Stimulated activated naive CD8-positive, alpha-beta T cell treated with anti-CD3 and anti-CD28 coated beads, Interleukin-15, Interleukin-2, amounts not matched to agents 100 ng/mL and 50 ng/mL, for 24 hours (primary cell): ENCODE results near the gene FRMPD2.
"Not testable (repeated sequence)": the region's sequence is repeated elsewhere in the genome, so short reads cannot be mapped to it uniquely, and the experiment has no call there.

Source experiments
- H3K27ac Mint-ChIP-seq: one replicate; pipeline ENCODE4 v1.8.0; 2021; ENCODE audit warnings: mild to moderate bottlenecking, mixed read lengths
- H3K27me3 Mint-ChIP-seq: one replicate; pipeline ENCODE4 v1.8.0; 2021; ENCODE audit warnings: mixed read lengths
- H3K36me3 Mint-ChIP-seq: one replicate; pipeline ENCODE4 v1.8.0; 2021; ENCODE audit warnings: low read depth, mixed read lengths
- H3K4me1 Mint-ChIP-seq: one replicate; pipeline ENCODE4 v1.8.0; 2021; ENCODE audit warnings: low read depth, mixed read lengths
- H3K4me3 Mint-ChIP-seq: one replicate; pipeline ENCODE4 v1.8.0; 2021; ENCODE audit warnings: mild to moderate bottlenecking, mixed read lengths
- H3K9me3 Mint-ChIP-seq: one replicate; pipeline ENCODE4 v1.8.0; 2021; ENCODE audit warnings: mixed read lengths

FRMPD2 gene

DNA sequence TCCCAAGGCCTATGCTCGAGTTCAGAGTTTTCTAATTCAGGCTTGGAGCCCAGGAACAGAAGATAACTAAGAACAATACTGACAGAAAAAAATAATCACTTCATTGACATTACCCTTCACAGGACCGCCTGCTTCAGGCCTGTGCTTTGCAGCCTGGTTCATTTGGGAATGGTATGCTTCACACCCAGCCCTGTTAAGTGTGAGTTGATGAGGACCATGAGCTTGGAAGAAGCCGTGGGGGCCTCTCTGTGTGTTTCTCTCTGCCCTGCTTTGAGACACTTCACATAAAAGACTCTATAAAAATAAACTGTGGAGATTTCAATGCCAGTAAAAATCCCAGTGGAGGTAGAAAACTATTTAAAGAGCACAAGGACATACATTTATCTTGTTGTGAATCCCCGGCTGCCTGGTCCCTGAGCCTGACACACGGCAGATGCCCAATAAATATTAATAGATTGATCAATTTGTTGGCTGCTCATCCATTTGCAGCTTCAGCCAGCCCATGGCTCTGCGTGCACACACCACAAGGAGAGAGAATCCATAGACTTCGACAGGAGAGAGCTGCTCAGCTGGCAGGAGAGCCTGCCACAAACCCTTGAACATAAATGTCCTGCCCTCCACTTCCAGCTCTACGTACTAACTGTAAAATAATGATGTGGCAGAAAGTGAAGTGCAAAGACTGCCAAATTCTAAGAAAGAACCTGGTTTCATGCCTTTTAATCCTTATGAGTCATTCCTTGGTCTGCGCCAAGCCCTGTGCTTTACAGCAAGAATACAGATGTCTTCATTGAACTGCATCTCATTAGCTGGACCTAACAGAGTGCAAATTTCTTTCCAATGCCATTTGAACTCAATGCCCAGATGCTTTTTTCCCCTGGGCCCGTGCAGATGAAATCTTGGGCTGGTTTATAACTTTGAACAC, 130.5 kb downstream of the FRMPD2 start:
- not testable (repeated sequence) for H3K4me1 Mint-ChIP-seq, H3K27me3 Mint-ChIP-seq, H3K27ac Mint-ChIP-seq, H3K9me3 Mint-ChIP-seq, H3K36me3 Mint-ChIP-seq, H3K4me3 Mint-ChIP-seq

DNA sequence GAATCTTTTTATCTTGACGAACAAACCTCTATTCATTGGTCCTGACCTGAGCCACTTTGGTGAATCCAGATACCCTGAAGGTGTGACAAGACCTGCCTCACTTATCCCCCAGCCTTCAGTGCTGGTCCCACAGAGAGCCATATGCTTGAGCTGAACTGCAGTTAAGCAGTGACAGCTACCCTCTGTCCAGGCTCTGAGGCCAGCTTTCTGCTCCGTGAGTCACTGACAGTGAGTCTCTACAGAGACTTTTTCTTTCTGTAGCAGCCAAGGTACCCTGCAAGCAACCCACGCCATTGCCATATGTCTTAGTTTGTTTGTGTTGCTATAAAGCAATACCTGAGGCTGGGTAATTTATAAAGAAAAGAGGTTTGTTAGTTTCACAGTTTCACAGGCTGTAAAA, 133.5 kb downstream of the FRMPD2 start:
- H3K36me3 Mint-ChIP-seq, H3K4me3 Mint-ChIP-seq, H3K4me1 Mint-ChIP-seq, H3K27ac Mint-ChIP-seq, H3K9me3 Mint-ChIP-seq, H3K27me3 Mint-ChIP-seq: not testable (repeated sequence)

- not testable (repeated sequence) for H3K36me3 Mint-ChIP-seq, H3K9me3 Mint-ChIP-seq, H3K4me3 Mint-ChIP-seq, H3K27ac Mint-ChIP-seq, H3K4me1 Mint-ChIP-seq, H3K27me3 Mint-ChIP-seq
Measured at GRCh38 chr10:48139953-48140850, 134.3 kb downstream of the FRMPD2 start.

DNA sequence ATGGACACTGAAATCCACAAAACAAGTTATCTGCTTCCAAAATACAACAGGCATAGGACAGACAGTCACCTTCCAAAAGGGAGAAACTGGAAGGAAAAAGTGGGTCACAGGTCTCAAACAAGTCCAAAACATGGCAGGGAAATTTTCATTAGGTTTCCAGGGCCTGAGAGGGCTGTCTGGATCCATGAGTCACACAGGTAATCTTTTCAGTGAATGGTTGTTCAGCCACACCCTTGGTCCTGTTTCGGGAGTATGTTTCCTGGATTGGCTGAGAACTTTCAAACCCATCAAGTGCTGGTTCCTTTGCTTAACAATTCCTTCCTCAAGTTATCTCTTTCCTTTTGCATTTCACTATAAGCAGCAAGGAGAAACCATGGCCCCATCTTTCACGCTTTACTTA, 145.5 kb downstream of the FRMPD2 start:
- H3K27me3 Mint-ChIP-seq, H3K9me3 Mint-ChIP-seq: not testable (repeated sequence)

DNA sequence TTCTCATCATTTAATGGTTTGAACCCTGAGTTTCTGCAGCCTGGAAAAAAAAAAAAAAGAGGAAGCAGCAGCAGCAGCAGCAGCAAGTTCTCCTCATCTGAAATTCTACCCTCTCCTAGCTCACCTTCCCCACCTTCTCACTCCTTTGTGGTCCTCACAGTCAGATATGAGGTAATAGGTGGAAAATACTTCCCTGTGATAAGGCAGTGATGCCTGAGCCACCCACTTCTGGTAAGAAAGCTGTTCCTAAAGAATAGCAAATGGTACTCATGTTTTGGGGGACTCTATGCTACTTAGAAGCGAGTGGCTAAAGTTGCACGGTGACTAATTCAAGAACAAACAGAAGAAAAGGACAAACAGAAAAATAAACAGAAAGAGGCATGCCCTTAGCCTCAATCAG, 148.2 kb downstream of the FRMPD2 start:
- H3K36me3 Mint-ChIP-seq, H3K27ac Mint-ChIP-seq, H3K4me3 Mint-ChIP-seq, H3K9me3 Mint-ChIP-seq, H3K4me1 Mint-ChIP-seq, H3K27me3 Mint-ChIP-seq: not testable (repeated sequence)

More for the DNA sequence above, 145.5 kb downstream of the FRMPD2 start:
- not testable (repeated sequence) for H3K4me3 Mint-ChIP-seq, H3K36me3 Mint-ChIP-seq, H3K27ac Mint-ChIP-seq, H3K4me1 Mint-ChIP-seq

DNA sequence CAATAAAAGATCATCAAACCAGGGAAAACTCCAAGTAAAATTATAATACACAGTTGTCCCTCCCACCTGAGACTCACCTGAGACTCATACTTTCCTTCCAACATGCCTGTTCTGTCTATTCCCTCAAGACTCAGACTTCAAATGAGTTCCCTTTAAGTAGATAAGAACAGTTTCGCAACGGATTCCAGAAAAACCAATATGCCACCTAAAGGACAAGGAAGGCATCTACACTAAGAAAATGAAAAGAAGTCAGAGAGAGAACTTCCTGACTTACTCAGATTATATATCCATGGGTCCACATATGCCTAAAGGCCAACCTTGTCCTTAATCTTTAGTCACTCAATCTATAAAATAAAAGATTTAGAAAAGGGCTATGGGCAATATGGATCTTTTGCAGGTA, 148.9 kb downstream of the FRMPD2 start:
- H3K27ac Mint-ChIP-seq, H3K4me3 Mint-ChIP-seq, H3K36me3 Mint-ChIP-seq, H3K9me3 Mint-ChIP-seq, H3K27me3 Mint-ChIP-seq, H3K4me1 Mint-ChIP-seq: not testable (repeated sequence)

DNA sequence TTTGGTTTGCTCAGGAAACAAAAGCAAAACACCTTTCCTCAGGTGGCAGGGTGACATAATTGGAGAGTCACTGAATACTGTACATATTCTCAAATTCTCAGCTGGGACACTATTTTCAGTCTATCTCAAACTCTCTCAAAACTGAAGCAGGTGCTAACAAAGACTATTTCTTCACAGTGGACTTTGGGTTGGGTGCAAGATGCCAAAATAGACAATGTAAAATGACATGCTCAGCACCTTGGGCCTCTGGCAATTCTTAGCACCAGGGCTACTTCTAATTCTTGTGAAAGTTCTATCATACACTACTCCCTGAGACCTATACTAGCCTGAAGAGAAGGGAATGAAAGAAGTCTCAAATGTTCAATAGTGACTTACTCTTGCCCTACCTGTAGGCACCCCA, 151.9 kb downstream of the FRMPD2 start:
- not testable (repeated sequence) for H3K4me1 Mint-ChIP-seq, H3K4me3 Mint-ChIP-seq, H3K27ac Mint-ChIP-seq, H3K9me3 Mint-ChIP-seq, H3K36me3 Mint-ChIP-seq, H3K27me3 Mint-ChIP-seq

DNA sequence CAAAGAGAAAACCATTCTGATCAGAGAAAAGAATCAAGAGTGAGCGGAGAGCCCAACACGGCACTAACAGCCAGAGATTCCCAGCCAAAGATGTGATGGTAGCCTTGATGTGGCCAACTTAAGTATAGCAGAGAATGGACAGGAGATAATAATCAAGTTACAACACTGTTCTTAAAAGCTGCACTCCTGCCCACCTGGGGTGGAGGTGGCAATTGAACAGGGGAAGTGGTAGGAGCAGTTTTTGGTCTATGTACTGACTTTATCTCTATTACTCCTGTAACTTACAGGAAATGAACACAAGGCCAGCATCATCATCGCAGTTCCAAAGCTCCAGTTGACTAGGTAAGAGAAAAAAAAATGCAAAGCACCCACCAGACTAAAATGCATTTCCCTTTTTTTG, 164.2 kb downstream of the FRMPD2 start:
- H3K27ac Mint-ChIP-seq, H3K9me3 Mint-ChIP-seq, H3K4me3 Mint-ChIP-seq, H3K4me1 Mint-ChIP-seq, H3K27me3 Mint-ChIP-seq, H3K36me3 Mint-ChIP-seq: not testable (repeated sequence)
